ENCODE data around the gene SHC3.
A peak's percentile ranks its signal among the peaks of the same experiment; 100 is the strongest.

The SHC3 gene

GRCh38 chr9:89183146-89183545 lies 4.5 kb upstream of the SHC3 start:
- no peak for DNase-seq

- no peak for DNase-seq
Observed at GRCh38 chr9:89182369-89182768, 3.8 kb upstream of the SHC3 start.

- peak; percentile 38 for DNase-seq
Observed at GRCh38 chr9:89179895-89180734, 1.5 kb upstream of the SHC3 start.

GRCh38 chr9:89179540-89179894 lies 899 bp upstream of the SHC3 start:
- DNase-seq: no peak

- no peak for DNase-seq
Observed at GRCh38 chr9:89178830-89179539, 367 bp upstream of the SHC3 start.

- DNase-seq: no peak
Observed at GRCh38 chr9:89177012-89177943, 1.3 kb downstream of the SHC3 start.

GRCh38 chr9:89175828-89176261 lies 2.8 kb downstream of the SHC3 start:
- DNase-seq: no peak

- no peak for DNase-seq
Observed at GRCh38 chr9:89174291-89174690, 4.3 kb downstream of the SHC3 start.

GRCh38 chr9:89173072-89173471 lies 5.5 kb downstream of the SHC3 start:
- no peak for DNase-seq

- DNase-seq: no peak
Observed at GRCh38 chr9:89172398-89172797, 6.2 kb downstream of the SHC3 start.

- DNase-seq: no peak
Observed at GRCh38 chr9:89171693-89172092, 6.9 kb downstream of the SHC3 start.

- no peak for DNase-seq
Observed at GRCh38 chr9:89171231-89171630, 7.4 kb downstream of the SHC3 start.

- no peak for DNase-seq
Observed at GRCh38 chr9:89168901-89169813, 9.5 kb downstream of the SHC3 start.

- no peak for DNase-seq
Observed at GRCh38 chr9:89167788-89168187, 10.8 kb downstream of the SHC3 start.

GRCh38 chr9:89166852-89167251 lies 11.8 kb downstream of the SHC3 start:
- no peak for DNase-seq

GRCh38 chr9:89165880-89166279 lies 12.7 kb downstream of the SHC3 start:
- no peak for DNase-seq

GRCh38 chr9:89165341-89165740 lies 13.3 kb downstream of the SHC3 start:
- DNase-seq: no peak

- DNase-seq: no peak
Observed at GRCh38 chr9:89161221-89161620, 17.4 kb downstream of the SHC3 start.

GRCh38 chr9:89160806-89161205 lies 17.8 kb downstream of the SHC3 start:
- DNase-seq: no peak

- DNase-seq: no peak
Observed at GRCh38 chr9:89154651-89155336, 23.8 kb downstream of the SHC3 start.

- no peak for DNase-seq
Observed at GRCh38 chr9:89154218-89154617, 24.4 kb downstream of the SHC3 start.

Measured in stimulated activated CD4-positive, alpha-beta T cell treated with anti-CD3 and anti-CD28 coated beads, Interleukin-12 subunit alpha, Interleukin-12 subunit beta, amount 100 ng/mL, for 4 hours (primary cell).